ENCODE measurements around the gene PNPT1.

The PNPT1 gene

GRCh38 chr2:55729136-55729685, 35.6 kb upstream of the PNPT1 start:
- Histone ChIP-seq H3K9me3 (no peaks in the 10 kb centered on the region), H3K36me3 (no peaks in the 10 kb centered on the region), H3K27ac (no peak overlapping the region), H3K4me3 (no peak overlapping the region), H3K27me3 (no peaks in the 10 kb centered on the region), H3K4me1 (peaks cover 0 to 11% (median 0%) of the 10 kb centered on the region in 4 donors)
- TF ChIP-seq, protein P1, sequence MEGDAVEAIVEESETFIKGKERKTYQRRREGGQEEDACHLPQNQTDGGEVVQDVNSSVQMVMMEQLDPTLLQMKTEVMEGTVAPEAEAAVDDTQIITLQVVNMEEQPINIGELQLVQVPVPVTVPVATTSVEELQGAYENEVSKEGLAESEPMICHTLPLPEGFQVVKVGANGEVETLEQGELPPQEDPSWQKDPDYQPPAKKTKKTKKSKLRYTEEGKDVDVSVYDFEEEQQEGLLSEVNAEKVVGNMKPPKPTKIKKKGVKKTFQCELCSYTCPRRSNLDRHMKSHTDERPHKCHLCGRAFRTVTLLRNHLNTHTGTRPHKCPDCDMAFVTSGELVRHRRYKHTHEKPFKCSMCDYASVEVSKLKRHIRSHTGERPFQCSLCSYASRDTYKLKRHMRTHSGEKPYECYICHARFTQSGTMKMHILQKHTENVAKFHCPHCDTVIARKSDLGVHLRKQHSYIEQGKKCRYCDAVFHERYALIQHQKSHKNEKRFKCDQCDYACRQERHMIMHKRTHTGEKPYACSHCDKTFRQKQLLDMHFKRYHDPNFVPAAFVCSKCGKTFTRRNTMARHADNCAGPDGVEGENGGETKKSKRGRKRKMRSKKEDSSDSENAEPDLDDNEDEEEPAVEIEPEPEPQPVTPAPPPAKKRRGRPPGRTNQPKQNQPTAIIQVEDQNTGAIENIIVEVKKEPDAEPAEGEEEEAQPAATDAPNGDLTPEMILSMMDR (IDR thresholded peaks at IDR 0.05), result no peak
- intact Hi-C loops (cut with DNase I; ENCODE audit: low total_unique reads), result no loop called here
- no peak for DNase-seq

DNA sequence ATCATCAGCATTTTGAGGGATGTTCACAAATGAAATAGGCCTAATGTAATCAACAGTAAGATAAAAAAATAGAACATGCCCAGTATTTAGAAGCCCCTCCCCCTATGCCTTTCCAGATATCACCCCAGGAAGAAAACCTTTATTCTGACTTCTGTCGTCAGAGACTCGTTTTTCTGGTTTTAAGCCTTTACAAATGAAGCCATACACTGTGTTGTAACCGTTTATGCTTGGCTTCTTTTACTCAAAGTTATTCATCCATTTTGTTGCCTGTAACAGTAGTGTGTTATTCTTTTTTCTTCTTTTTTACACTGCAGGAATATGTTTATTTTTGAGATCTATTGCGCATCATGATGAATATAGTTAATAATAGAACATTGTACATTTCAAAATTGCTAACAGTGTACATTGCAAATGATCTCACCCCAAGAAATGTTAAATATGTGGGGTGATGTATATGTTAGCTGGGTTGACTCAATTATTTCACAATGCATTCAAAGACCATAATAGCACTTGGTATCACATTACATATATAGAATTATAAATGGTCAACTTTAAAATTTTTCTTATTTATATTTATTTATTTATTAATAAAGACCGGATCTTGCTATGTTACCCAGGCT, 28.1 kb upstream of the PNPT1 start:
- Histone ChIP-seq H3K9me3 (no peaks in the 10 kb centered on the region), H3K4me1 (no peaks in the 10 kb centered on the region), H3K27ac (no peak overlapping the region), H3K4me3 (no peak overlapping the region), H3K36me3 (no peaks in the 10 kb centered on the region), H3K27me3 (no peaks in the 10 kb centered on the region)
- intact Hi-C loops (cut with DNase I; ENCODE audit: low total_unique reads), result no loop called here
- no peak for DNase-seq
- TF ChIP-seq, protein P1 (IDR thresholded peaks at IDR 0.05), result no peak

DNA sequence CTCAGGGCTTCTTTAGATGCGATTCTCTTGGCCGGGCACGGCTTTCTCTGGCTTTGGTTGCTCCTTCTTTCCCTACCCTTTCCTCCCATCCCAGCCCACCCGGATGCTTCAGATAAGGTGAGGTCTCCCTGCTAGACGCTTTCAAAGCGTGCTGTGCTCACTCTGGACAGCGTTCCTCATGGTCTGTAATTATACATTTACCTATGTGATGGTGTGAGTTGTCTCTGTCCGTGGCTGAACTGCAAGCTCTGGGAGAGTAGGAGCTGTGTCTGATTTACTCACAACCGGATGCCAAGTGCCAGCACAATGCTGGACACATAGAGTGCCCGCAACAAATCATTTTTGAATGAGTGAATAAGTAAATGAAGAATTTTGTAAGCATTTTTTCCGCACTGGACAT, 26.8 kb upstream of the PNPT1 start:
- Histone ChIP-seq H3K4me1 (no peaks in the 10 kb centered on the region), H3K27ac (no peak overlapping the region), H3K9me3 (no peaks in the 10 kb centered on the region), H3K36me3 (no peaks in the 10 kb centered on the region), H3K27me3 (no peaks in the 10 kb centered on the region), H3K4me3 (no peak overlapping the region)
- no peak for DNase-seq
- intact Hi-C loops (cut with DNase I; ENCODE audit: low total_unique reads), result no loop called here
- TF ChIP-seq, protein P1 (IDR thresholded peaks at IDR 0.05), result no peak

GRCh38 chr2:55719852-55720251, 26.2 kb upstream of the PNPT1 start:
- Histone ChIP-seq H3K4me3 (no peak overlapping the region), H3K36me3 (no peaks in the 10 kb centered on the region), H3K9me3 (no peaks in the 10 kb centered on the region), H3K27ac (no peak overlapping the region), H3K4me1 (no peaks in the 10 kb centered on the region), H3K27me3 (no peaks in the 10 kb centered on the region)
- intact Hi-C loops (cut with DNase I; ENCODE audit: low total_unique reads), result loop anchor here (5.0 to 10.0 kb wide), 3 partner anchors 45 to 412 kb away; no protein-coding TSS in a partner anchor
- DNase-seq, result no peak
- TF ChIP-seq, protein P1 (IDR thresholded peaks at IDR 0.05), result no peak

- DNase-seq, result peak in 1 of 2 donors; percentile 57
These were observed 24.7 kb upstream of the PNPT1 start for GRCh38 chr2:55718165-55719008.

More at GRCh38 chr2:55718165-55719008, 24.7 kb upstream of the PNPT1 start:
- no peak overlapping the region for H3K4me3 ChIP-seq
- no peaks in the 10 kb centered on the region for H3K36me3 ChIP-seq
- H3K9me3 ChIP-seq, result no peaks in the 10 kb centered on the region
- no peaks in the 10 kb centered on the region for H3K27me3 ChIP-seq
- TF ChIP-seq, protein P1 (IDR thresholded peaks at IDR 0.05), result peak; percentile 78 to 82
- no peaks in the 10 kb centered on the region for H3K4me1 ChIP-seq
- no peak overlapping the region for H3K27ac ChIP-seq
- intact Hi-C loops (cut with DNase I; ENCODE audit: low total_unique reads), result loop anchor here (5.0 to 10.0 kb wide), 3 partner anchors 46 to 414 kb away; no protein-coding TSS in a partner anchor

All from tibial artery (tissue), 4 donors.